GM19043 (cell line): ENCODE results near the gene PRKCQ.

Experiments used
- ATAC-seq: cut with Tn5 transposase; IDR thresholded peaks from one replicate; pipeline ENCODE4 v1.9.1; 2021; ENCODE audit warnings: low read depth; ENCODE audit not compliant: unreplicated experiment

The PRKCQ gene

DNA sequence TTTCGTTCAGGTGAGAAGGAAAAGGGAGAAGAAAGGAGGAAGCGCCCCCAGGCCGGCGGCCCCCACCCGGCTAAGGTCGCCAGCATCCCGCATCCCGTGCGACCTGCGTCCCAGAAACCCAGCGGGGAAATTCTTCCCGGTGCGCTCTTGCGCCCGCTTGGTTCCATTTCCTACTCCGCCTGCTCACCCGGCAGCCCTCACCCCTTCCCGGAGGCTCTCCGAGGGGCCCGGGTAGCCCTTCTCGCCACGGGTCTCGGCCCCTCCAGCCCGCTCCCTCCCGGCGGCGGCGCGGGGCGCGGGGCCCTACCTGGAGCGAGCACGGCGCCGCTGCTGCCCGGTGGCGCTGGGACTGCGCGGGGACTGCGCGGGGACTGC, at the start of gene PRKCQ:
PRKCQ (minus strand) TSS at position 373 of the 375 bp plus-strand sequence. CDS start 65,141 bp downstream, outside the sequence.
- ATAC-seq: peak; percentile 19

DNA sequence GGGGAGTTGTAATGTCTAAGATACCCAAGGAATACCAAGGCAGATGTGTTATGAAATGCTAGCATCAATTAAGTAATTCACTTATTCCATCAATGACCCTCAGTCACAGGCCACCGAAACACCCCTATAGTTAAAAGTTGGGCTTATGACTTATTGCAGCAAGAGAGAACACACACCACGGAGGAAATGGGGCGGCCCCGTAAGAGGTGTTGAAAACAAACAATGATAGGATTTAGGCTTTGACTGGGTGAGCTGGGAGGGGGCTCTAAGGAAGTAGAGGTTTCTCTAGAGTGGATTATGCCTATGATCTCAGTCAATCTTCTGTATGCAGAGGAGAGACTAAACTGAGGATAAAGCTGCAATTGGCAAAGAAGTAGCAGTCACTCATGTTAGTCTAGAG, 45.4 kb upstream of the PRKCQ start:
- no peak for ATAC-seq

DNA sequence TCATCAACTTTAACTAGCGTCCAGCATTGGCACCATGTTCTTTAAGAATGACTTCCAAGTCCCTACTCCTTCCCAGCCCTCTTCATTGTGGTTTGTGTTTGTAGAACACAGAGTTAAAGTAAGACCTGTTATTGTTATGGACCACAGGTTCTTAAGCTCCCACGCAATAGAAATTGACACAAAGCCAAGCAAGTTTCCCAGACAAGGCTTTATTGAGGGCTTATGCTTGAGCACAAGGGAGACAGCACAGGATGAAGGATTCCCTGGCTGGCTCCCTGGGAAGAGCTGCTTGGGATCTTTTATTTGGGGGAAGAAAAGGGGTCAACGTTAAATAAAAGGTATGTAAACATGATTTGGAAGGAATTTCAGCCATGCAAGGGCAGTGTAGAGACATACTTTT, 44.3 kb upstream of the PRKCQ start:
- ATAC-seq: no peak

DNA sequence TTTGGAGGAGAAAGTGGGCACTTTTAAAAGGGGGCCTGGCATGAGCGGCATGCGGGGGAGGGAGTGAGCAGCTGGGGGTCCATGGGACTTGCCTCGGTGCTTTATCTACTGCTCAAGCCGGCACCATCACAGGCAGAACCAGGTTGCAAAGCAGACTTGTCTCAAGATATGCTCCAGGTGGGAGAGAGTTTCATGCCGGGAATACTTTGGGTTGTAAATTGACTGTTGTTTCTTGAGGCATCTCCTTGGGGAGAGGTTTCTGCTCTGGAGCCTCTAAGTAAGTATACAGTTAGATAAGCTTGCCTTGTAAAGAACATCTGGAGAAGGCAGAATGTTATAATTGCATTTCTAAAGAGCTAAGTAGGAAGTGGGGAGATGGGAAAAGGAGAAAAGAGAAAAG, 42.8 kb upstream of the PRKCQ start:
- no peak for ATAC-seq

DNA sequence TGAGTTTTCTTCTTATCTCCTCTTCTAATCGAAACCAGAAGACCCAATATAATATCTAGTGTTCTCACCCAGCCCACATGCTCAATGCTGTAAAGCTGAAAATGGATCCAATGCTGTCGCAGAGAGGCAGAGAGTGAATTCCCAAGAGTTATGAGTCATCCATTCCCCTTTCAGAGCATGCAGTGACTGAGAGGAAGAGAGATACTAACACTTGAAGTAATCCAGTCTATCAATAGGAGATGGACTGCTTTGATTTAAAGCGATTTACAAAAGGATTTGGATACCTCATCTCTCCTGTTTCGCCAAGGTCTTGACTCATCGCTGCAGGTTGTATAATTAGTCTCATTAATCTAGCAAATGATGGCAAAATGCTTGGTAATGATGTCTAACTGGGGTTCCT, 41.5 kb upstream of the PRKCQ start:
- no peak for ATAC-seq

DNA sequence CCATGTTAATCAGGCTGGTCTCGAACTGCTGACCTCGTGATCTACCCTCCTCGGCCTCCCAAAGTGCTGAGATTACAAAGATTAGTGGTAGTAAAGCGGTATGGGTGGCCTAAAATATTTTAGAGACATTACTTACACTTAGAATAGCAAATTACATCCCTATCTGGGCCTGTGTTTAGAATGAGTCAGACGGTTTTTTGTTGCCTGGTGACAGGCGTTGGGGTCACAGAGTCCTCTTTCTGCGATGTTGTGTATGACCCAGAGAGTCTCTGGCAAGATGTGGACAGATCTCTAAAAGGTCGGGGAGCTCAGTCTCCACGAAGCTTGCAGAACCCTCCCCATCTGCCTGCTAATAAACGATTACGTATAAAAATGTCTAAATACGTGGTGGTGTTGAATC, 39.6 kb upstream of the PRKCQ start:
- no peak for ATAC-seq

DNA sequence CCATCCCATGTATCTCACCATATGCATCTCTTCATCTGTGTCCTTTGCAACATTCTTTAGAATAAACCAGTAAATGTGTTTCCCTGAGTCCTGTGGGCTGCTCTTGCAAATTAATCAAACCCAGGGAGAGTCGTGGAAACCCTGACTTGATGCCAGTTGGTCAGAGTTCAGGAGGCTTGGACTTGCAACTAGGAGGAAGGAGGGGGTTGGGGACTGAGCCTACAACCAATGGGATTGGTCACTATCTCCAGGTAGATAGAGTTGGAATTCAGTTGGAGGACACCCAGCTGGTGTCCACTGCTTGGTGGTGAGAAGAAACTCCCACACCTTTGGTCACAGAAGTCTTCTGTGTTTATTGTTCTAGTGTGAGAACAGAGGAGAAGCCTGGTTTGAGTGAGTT, 38.3 kb upstream of the PRKCQ start:
- ATAC-seq: no peak

DNA sequence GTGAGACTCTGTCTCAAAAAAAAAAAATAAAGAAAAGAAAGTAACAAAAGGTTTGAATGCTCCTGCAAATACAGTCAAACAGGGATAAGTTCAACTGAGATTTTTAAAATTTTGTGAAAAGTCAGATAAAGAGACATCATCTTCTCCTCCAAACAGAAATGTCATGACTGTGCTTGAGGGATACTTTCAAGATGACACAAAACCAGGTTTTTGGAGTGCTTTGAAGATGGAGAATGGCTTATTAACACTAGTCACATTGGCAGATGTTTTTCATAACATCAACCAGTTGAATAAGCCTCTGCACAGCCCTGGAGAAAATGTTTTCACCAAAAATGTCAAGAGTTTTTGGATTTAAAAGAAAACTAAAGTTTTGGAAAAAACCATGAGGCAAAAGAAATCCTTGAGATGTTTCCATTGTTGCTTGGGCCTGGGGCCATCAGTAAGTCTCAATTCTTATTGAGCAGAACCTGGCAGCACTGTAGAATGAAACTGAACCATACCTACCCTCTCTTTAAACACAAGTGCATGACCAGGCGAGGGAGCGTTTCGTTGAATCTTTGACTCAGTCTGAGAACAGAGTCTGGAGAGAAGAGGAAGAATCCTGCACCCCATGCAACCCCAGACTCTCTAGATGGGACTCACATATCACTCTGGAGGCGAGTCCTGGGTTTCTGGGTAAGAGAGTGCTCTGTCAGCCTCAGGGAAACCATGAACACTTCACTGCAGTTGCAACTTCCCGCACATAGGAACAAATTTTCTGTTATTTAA, 37.4 kb upstream of the PRKCQ start:
- no peak for ATAC-seq

DNA sequence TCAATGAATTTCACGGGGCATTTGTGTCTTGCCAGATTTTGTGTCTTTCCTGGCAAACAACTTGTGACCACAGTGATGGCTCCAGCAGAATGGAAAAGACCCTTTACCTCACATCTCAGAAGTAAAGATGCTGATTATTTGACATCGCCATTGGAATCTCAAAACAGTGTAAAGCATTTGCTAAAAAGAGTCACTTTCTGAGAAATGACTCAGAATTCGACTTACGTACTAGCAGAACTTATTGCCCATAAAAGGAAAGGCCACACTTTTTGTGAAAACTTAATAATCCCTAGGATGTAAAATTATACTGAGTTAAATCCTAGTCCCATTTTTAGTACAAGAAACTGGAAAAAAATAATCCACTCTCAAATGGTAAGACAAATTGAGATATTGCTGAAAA, 35.9 kb upstream of the PRKCQ start:
- ATAC-seq: no peak

DNA sequence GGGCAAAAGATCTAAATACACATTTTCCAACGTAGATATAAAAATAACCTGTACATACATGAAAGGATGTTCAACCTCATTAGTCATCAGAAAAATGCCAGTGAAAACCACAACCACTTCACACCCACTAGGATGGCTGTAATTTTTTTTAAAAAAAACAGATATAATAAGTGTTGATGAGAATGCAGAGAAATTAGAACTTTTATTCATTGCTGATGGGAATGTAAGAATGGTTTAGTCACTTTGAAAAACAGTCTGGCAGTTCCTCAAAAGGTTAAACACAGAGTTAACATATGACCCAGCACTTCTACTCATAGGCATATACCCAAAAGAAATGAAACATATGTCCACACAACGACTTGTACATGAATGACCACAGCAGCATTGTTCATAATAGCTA, 32.3 kb upstream of the PRKCQ start:
- no peak for ATAC-seq

DNA sequence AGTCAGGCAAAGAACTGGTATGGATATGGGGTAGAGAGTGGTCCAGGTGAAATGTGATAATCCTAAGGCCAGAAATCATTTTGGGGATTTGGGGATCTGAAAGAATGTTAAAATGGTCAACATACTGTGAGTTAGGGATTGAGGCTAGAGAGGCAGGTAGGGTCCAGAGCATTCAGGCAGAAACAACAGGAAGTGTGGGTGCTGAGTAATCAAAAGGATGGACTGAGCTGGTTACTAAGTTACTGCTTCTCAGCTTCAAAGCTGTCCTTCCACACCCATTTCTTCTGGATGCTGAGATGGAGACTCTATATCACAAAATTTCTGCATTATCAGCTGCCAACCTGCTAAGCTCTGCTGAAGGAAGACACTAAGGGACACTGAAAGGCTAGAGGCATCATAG, 30.6 kb upstream of the PRKCQ start:
- ATAC-seq: no peak

DNA sequence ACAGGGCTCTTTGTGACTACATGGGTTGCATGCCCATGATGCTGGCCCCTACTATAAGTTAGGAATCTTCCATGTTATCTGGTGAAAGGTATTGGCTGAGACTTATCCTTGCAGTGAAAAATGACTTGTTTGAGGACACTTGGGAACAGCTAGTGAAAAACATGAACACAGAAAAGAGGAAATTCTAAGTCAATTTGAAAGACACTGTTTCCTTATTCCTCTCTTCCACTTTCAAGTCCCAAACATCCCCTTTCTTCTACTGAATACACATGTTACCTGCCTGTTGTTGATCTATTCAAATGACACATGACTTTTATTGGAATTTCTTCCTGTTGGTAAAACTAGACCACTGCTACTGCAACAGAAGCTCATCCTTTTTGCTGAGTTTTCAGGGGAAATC, 29.5 kb upstream of the PRKCQ start:
- no peak for ATAC-seq

DNA sequence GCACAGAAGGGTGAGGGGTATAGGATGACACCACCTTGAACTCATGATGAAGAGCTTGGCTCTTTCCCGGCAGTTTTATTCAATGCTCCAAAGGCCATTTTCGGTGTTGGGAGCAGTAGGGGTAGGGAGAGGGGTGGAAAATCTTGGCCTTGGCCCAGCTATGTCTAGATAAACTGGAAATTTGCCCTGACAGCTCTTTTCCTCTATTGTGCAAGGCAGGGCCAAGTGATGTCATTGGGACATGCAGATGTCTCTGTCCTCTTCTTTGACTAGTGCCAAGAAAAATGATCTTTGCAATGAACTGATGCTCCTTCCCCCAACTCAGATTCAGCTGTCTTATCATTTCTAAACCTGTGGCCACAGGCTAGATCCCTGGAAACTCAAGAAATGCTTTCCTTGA, 27.7 kb upstream of the PRKCQ start:
- ATAC-seq: no peak

DNA sequence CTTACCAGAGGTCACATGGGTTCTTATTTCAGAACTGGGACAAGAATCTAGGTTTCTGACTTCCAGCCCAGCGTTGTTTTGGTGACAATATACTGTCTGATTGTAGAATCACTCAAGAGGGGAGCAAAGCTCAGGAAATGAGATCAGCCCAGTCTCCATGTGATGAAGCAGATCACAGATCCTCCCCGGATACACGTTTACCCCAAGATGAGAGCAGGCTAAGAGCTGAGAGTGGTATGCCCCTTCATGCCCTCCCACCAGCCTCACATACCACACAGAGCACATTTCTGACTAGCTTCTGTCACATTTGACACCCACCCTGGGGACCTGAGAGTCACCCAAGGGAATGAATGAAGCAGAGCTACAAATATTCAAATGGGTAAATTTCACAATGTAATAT, 27.1 kb upstream of the PRKCQ start:
- no peak for ATAC-seq

DNA sequence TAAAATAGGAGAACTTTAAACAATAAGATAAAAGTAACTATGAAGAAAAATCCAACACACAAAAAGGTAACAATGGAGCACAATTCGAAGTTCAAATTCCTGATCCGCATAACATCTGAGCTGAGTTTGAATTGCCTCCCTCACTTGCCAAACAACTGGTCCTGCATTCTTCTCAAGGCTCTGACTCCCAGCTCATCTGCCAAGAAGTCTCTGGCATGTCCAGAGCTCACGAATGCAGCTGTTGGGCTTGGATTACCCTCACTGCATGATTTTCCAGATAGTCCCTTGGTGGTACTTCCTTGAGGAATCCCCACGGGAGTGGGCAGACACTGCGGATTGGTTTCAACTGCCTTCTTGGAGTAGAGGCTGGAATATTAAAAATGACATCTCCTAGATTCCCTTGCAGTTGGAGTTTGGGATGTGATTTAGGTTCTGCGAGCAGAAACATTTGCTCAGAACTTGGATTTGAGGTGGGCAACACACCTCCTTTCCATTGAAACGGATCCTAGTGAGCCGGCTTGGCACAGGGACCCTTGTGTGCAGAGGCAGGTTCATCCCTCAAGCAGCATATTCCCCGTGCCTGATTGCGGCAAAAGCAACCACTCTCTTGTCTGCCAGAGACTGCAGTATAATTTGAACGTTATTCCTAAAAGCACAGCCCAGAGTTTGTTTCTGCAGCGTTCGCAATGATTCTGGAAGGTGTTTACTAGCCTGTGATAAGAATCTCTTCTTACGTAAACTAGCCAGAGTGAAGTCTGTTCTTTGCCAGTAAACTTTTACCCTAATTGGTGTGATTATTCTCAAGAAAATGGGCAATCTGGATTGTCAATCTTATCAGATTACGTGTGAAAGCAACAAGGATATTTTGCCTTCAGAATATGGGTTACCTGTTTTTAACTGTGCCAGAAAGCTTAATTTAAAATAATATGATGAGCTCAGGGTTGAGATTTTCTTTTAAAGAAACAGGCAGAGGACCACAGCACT, 23.4 kb upstream of the PRKCQ start:
- no peak for ATAC-seq

DNA sequence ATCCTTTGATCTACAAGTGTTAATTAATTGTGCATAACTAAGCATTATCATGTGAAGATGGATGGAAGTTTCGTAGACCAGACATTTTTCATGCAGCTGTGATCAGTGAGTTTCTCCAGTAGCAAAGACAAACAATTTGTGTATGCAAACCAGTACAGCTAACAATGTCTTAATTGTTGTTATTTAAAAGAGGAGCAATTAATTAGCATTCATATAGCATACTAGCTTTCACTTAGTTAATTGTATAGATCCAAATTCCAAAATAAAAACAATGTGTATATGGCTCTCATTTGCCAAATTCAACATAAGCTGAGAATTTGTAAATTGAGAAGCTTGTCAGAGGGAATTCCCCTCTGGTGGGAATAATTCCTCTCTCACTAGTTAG, 22.6 kb upstream of the PRKCQ start:
- no peak for ATAC-seq

DNA sequence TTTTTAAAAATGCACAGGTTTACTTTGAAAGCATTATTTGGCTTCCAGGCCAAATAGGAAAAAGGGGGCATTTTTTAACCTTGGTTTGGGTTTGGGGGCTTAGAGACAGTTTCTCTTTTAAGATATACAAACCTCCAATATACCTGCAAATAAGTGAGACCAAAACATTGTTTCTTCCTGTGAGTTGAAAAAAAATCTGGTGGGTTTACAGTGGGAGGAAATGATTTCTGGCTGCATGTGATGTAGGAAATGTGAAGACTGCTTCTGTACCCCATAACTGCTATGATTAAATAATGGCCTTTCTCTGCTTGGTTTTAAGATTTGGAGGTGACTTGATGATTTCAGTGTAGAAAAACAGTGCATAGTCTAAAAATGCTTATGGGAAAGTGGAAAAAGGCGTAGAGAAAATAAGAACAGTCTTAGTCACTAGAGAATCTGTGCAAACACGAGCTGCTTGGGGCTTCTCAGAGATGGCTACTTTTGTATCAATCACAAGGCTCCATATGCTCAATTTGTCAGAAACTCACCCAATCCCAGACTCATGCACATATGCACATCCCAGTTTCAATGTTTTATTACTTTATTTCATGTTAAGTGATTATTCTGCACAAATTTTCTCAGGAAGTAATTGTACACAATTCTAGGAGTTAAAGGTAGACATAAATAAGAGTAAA, 22.1 kb upstream of the PRKCQ start:
- ATAC-seq: no peak

DNA sequence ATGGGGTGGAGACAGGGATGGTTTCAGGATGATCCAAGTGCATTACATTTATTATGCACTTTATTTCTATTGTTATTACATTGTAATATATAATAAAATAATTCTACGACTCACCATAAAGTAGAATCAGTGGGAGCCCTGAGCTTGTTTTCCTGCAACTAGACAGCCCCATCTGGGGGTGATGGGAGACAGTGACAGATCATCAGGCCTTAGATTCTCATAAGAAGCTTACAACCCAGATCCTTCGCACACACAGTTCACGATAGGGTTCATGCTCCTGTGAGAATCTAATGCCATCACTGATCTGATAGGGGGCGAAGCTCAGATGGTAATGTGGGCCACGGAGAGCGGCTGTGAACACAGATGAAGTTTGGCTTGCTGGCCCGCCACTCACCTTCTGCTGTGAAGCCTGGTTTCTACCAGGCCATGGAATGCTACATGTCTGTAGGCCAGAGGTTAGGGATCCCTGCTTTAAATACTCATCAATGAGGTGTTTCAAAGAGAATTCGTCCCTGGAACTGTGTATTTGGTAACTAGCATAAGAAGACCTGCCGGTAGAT, 21.2 kb upstream of the PRKCQ start:
- ATAC-seq: no peak

DNA sequence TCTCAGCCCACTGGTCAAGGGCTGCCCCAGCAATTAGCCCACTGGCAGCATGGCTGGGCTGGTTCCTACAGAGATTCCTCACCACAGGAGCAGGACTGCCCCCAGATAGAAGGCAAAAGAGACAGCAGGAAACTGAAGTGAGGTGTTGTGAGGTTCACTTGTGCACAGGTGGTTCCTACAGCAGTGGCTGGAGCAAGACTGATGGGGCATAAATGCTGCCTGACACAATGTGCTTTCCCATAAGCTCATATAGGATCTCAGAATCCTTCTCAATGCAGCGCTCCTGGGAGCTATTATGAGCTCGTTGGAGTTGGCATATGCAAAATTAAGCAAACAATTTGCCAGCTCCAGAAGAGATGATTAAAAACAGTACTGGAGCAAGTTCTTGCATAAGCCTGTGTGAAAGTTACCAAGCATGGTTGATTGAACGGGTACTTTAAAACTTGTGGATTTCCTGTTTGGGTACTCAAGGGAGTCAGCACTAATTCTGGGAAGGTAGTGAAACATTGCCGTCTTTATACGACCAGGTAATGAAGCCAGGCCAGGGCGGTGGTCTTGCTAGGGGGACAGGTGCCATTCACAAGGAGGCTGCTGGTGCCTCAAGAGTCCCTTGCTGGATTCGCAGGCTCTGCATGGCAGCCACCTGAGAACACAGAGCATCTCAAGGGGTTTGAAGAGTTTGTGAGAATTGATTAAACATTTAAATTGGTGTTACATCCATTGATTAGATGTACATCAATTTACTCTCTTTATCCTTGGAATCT, 20.3 kb upstream of the PRKCQ start:
- ATAC-seq: no peak

DNA sequence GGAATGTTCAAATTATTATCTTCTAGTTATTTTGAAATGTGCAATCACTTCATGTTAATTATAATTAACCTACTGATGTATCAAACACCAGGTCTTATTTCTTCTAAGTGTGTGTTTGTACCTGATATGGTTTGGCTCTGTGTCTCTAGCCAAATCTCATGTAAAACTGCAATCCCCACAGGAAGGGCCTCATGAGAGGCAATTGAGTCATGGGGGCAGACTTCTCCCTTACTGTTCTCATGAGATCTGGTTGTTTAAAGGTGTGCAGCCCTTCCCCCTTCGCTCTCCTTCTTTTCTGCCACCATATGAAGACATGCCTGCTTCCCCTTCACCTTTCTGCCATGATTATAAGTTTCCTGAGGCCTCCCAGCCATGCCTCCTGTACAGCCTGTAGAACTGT, 18.6 kb upstream of the PRKCQ start:
- no peak for ATAC-seq
